CD4-positive, alpha-beta T cell (primary cell): Measurements from ENCODE around the gene RAX. TPM values are rescaled to one million over a fixed set of nuclear protein-coding genes. Genes with fewer than 3 reads are reported as not detected.

Experiments
- ATAC-seq: fragments of 200-7000 bp; cut with Tn5 transposase; one replicate; pipeline ENCODE4 v1.10.0; 2022; ENCODE audit warnings: mild to moderate bottlenecking; ENCODE audit not compliant: poor library complexity
- CTCF ChIA-PET: fragments of 350-600 bp; sonication (Branson Sonifier 250); formaldehyde crosslinking; loops from one replicate; lab custom pipeline; 2021; ENCODE audit warnings: antibody characterized with exemption, inconsistent platforms; lab: Charles Lee
- POLR2A ChIA-PET: fragments of 350-600 bp; sonication (Branson Sonifier 250); formaldehyde crosslinking; loops from one replicate; lab custom pipeline; 2021; ENCODE audit warnings: antibody characterized with exemption, inconsistent platforms; lab: Charles Lee
- DNase-seq, 14 experiments: peaks; one replicate each; pipeline ENCODE4 v3.0.0-alpha.2; 2013 to 2020; ENCODE audit warnings: mixed read lengths in 2 of 14
- H3K27ac ChIP-seq, 2 donors: one replicate each; pipeline versions ENCODE4 v1.5.1 to v1.7.0; 2013; ENCODE audit warnings: low read length in 2 of 2, low read depth in 1 of 2, mild to moderate bottlenecking in 1 of 2
- H3K27me3 ChIP-seq, 2 experiments: 1 replicate in 1 of 2; 2 replicates in 1 of 2; pipeline versions ENCODE4 v1.6.1 to v1.7.0; 2013; ENCODE audit warnings: low read length in 2 of 2, control low read depth in 1 of 2, mild to moderate bottlenecking in 1 of 2, moderate library complexity in 1 of 2; ENCODE audit not compliant: insufficient read depth in 2 of 2, control insufficient read depth in 1 of 2
- H3K36me3 ChIP-seq: one replicate; pipeline ENCODE4 v1.6.1; 2013; ENCODE audit warnings: low read length, control low read depth; ENCODE audit not compliant: insufficient read depth
- H3K4me1 ChIP-seq: one replicate; pipeline ENCODE4 v1.6.1; 2013; ENCODE audit warnings: low read length, control low read depth; ENCODE audit not compliant: insufficient read depth
- H3K4me3 ChIP-seq: one replicate; pipeline ENCODE4 v1.5.1; 2013; ENCODE audit warnings: mild to moderate bottlenecking, low read length, moderate library complexity
- H3K9me3 ChIP-seq, 2 experiments: 1 replicate in 1 of 2; 2 replicates in 1 of 2; pipeline versions ENCODE4 v1.6.1 to v1.7.0; 2013; ENCODE audit warnings: low read length in 2 of 2, mild to moderate bottlenecking in 2 of 2, control low read depth in 1 of 2, moderate library complexity in 1 of 2; ENCODE audit not compliant: control insufficient read depth in 1 of 2, insufficient read depth in 1 of 2
- H3K27ac Mint-ChIP-seq: one replicate; pipeline ENCODE4 v1.8.0; 2020; ENCODE audit warnings: mixed read lengths
- H3K27me3 Mint-ChIP-seq: one replicate; pipeline ENCODE4 v1.8.0; 2021; ENCODE audit warnings: mixed read lengths
- H3K36me3 Mint-ChIP-seq: one replicate; pipeline ENCODE4 v1.8.0; 2021; ENCODE audit warnings: low read depth, mixed read lengths
- H3K4me1 Mint-ChIP-seq: one replicate; pipeline ENCODE4 v1.8.0; 2021; ENCODE audit warnings: low read depth, mixed read lengths
- H3K4me3 Mint-ChIP-seq: one replicate; pipeline ENCODE4 v1.8.0; 2020; ENCODE audit warnings: mild to moderate bottlenecking, mixed read lengths
- H3K9me3 Mint-ChIP-seq: one replicate; pipeline ENCODE4 v1.8.0; 2020; ENCODE audit warnings: mixed read lengths
- CTCF ChIP-seq: fragments of 200-600 bp; IDR thresholded peaks from one replicate; pipeline ENCODE4 v1.8.0; 2022; ENCODE audit warnings: antibody characterized with exemption, mild to moderate bottlenecking
- intact Hi-C, 2 experiments: fragments of 100-400 bp; cut with DNase I in 1 of 2; cut with micrococcal nuclease in 1 of 2; formaldehyde crosslinking; loops; one replicate each; pipeline versions ENCODE4 v1.15.1 to v1.9.0; 2023 to 2025; cut with DNase I, micrococcal nuclease
- total RNA-seq, 174 experiments: library from RNA in 2 of 174; stranded (reverse) in 2 of 174; gene quantifications; one replicate each; pipeline ENCODE4 v1.2.3 and lab custom pipeline; 2021 to 2026

Gene RAX
- total RNA-seq, 2 experiments from 2014 or later, result not detected

- H3K27ac Mint-ChIP-seq, result no peak overlapping the region
- Histone ChIP-seq H3K27me3 (peaks cover 0 to 6% of the 10 kb centered on the region in 2 experiments), H3K4me1 (no peaks in the 10 kb centered on the region), H3K9me3 (peaks cover 0 to 4% of the 10 kb centered on the region in 2 experiments), H3K27ac (no peak overlapping the region), H3K36me3 (no peaks in the 10 kb centered on the region), H3K4me3 (no peak overlapping the region)
- DNase-seq (no peak), ATAC-seq (no peak)
- H3K4me3 Mint-ChIP-seq, result no peak overlapping the region
- intact Hi-C loops, result no loop called here
- H3K9me3 Mint-ChIP-seq, result no peaks in the 10 kb centered on the region
- TF ChIP-seq CTCF, result no peak
- H3K4me1 Mint-ChIP-seq, result no peaks in the 10 kb centered on the region
- no peaks in the 10 kb centered on the region for H3K36me3 Mint-ChIP-seq
- POLR2A ChIA-PET, result no interaction called here
- CTCF ChIA-PET, result no interaction called here
- peaks cover 60% of the 10 kb centered on the region for H3K27me3 Mint-ChIP-seq
Observed at GRCh38 chr18:59239642-59240041, 33.6 kb downstream of the RAX start.

GRCh38 chr18:59238385-59238784, 34.9 kb downstream of the RAX start:
- Histone ChIP-seq H3K4me3 (no peak overlapping the region), H3K36me3 (no peaks in the 10 kb centered on the region), H3K9me3 (peaks cover 0 to 4% of the 10 kb centered on the region in 2 experiments), H3K4me1 (no peaks in the 10 kb centered on the region), H3K27me3 (peaks cover 0 to 6% of the 10 kb centered on the region in 2 experiments), H3K27ac (no peak overlapping the region)
- DNase-seq, result no peak
- no peak for ATAC-seq
- no peaks in the 10 kb centered on the region for H3K9me3 Mint-ChIP-seq
- no peaks in the 10 kb centered on the region for H3K36me3 Mint-ChIP-seq
- H3K4me3 Mint-ChIP-seq, result no peak overlapping the region
- no peaks in the 10 kb centered on the region for H3K4me1 Mint-ChIP-seq
- H3K27ac Mint-ChIP-seq, result no peak overlapping the region
- intact Hi-C loops, result no loop called here
- peaks cover 48% of the 10 kb centered on the region for H3K27me3 Mint-ChIP-seq
- CTCF ChIA-PET, result no interaction called here
- POLR2A ChIA-PET, result no interaction called here
- no peak for TF ChIP-seq CTCF

DNA sequence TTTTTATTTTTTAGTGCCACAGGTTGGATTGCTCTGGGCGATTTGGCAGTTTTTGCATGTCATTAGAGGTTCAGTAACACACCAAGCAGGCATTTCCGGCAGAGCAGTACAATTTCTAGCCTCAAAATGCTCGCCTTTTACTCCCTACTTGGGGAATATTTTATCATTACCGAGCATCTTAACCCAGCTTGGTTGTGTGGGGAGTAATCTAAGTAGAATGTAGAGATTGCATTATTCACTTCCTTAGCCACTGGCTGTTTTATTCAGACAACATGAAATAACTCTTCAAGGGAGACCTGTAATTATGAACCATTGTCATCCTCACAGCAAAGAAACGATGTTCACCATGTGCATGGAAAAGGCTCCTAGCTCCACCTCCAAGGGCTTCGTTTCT, 40.2 kb downstream of the RAX start:
- H3K27ac ChIP-seq, result no peak overlapping the region
- no peak for TF ChIP-seq CTCF
- ChIA-PET CTCF (no interaction called here), POLR2A (no interaction called here)
- peaks cover 2 to 22% of the 10 kb centered on the region in 2 experiments for H3K27me3 ChIP-seq
- no peak for DNase-seq
- no peaks in the 10 kb centered on the region for H3K36me3 ChIP-seq
- Mint-ChIP-seq H3K27ac (no peak overlapping the region), H3K4me1 (no peaks in the 10 kb centered on the region), H3K4me3 (no peak overlapping the region), H3K27me3 (peaks cover 58% of the 10 kb centered on the region), H3K9me3 (no peaks in the 10 kb centered on the region), H3K36me3 (no peaks in the 10 kb centered on the region)
- no peaks in the 10 kb centered on the region for H3K9me3 ChIP-seq
- no peak overlapping the region for H3K4me3 ChIP-seq
- ATAC-seq, result no peak
- H3K4me1 ChIP-seq, result no peaks in the 10 kb centered on the region
- intact Hi-C loops, result no loop called here
